Thoracic aorta (tissue), 2 donors: ENCODE measurements around the gene NXPH1. TPM values are rescaled to one million over a fixed set of nuclear protein-coding genes. Genes with fewer than 3 reads are reported as not detected.

Experiments
- ATAC-seq: fragments of 150-250 bp; one replicate; pipeline ENCODE4 v1.8.0; 2017; ENCODE audit warnings: low read depth; ENCODE audit not compliant: insufficient number of reproducible peaks, low FRiP score
- DNase-seq: peaks from one replicate; pipeline ENCODE4 v3.0.0-alpha.2; 2020; ENCODE audit warnings: low spot score
- H3K27ac ChIP-seq, 2 donors: fragments of 200-600 bp; sonication (generic); 1 replicate in 1 of 2; 2 replicates in 1 of 2; pipeline ENCODE4 v1.5.1; 2016; ENCODE audit warnings: mild to moderate bottlenecking in 2 of 2, moderate library complexity in 2 of 2
- H3K27me3 ChIP-seq: fragments of 200-600 bp; sonication (generic); replicated peaks from 2 replicates; pipeline ENCODE4 v1.6.0; 2016; ENCODE audit warnings: mild to moderate bottlenecking; ENCODE audit not compliant: insufficient read depth
- H3K36me3 ChIP-seq: fragments of 200-600 bp; sonication (generic); one replicate; pipeline ENCODE4 v1.5.1; 2016
- H3K4me1 ChIP-seq, 2 donors: fragments of 200-600 bp; sonication (generic); 1 replicate in 1 of 2; 2 replicates in 1 of 2; pipeline versions ENCODE4 v1.5.1 to v1.6.0; 2016; ENCODE audit warnings: low read depth in 2 of 2, mild to moderate bottlenecking in 1 of 2; ENCODE audit not compliant: control insufficient read depth in 1 of 2
- H3K4me3 ChIP-seq: fragments of 200-600 bp; sonication (generic); 2 replicates; pipeline ENCODE4 v1.5.1; 2016; ENCODE audit warnings: mild to moderate bottlenecking
- H3K9me3 ChIP-seq: fragments of 200-600 bp; sonication (generic); 2 replicates; pipeline ENCODE4 v1.5.1; 2016
- total RNA-seq, 2 donors: library from RNA; depleted of rRNA; stranded (reverse); fragments of >200 nt; gene quantifications; one replicate each; pipeline versions ENCODE4 v1.1.0 to v1.2.3, GENCODE V29; 2016
- TF ChIP-seq, protein P1 (sequence below): fragments of 200-600 bp; sonication (generic); IDR thresholded peaks from one replicate; pipeline ENCODE4 v1.5.1; 2019; ENCODE audit warnings: antibody characterized with exemption

Gene NXPH1
- total RNA-seq, 2 donors from 2014 or later, result not detected

DNA sequence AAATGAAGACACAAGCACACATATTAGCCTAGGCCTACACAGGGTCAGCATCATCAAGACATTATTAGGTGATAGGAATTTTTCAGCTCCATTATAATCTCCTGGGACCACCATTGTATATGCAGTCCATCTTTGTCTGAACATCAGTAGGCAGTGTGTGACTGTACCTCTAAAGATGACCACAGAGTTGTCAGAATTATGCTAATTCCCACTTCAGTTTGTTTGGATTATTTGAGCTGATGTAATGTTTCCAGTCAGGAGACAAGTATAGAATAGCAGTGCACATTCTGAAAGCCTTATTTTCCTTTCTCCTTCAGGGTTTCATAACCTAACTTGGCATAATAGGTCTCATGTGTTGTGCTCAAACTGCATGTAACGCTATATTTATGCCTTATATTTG lies 306.4 kb downstream of the NXPH1 start:
- TF ChIP-seq, protein P1, sequence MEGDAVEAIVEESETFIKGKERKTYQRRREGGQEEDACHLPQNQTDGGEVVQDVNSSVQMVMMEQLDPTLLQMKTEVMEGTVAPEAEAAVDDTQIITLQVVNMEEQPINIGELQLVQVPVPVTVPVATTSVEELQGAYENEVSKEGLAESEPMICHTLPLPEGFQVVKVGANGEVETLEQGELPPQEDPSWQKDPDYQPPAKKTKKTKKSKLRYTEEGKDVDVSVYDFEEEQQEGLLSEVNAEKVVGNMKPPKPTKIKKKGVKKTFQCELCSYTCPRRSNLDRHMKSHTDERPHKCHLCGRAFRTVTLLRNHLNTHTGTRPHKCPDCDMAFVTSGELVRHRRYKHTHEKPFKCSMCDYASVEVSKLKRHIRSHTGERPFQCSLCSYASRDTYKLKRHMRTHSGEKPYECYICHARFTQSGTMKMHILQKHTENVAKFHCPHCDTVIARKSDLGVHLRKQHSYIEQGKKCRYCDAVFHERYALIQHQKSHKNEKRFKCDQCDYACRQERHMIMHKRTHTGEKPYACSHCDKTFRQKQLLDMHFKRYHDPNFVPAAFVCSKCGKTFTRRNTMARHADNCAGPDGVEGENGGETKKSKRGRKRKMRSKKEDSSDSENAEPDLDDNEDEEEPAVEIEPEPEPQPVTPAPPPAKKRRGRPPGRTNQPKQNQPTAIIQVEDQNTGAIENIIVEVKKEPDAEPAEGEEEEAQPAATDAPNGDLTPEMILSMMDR, result no peak
- no peak overlapping the region for H3K27ac ChIP-seq
- no peak for ATAC-seq
- no peaks in the 10 kb centered on the region for H3K4me1 ChIP-seq
- H3K9me3 ChIP-seq, result no peaks in the 10 kb centered on the region
- H3K36me3 ChIP-seq, result no peaks in the 10 kb centered on the region
- no peak for DNase-seq
- H3K27me3 ChIP-seq, result no peaks in the 10 kb centered on the region
- H3K4me3 ChIP-seq, result no peak overlapping the region

DNA sequence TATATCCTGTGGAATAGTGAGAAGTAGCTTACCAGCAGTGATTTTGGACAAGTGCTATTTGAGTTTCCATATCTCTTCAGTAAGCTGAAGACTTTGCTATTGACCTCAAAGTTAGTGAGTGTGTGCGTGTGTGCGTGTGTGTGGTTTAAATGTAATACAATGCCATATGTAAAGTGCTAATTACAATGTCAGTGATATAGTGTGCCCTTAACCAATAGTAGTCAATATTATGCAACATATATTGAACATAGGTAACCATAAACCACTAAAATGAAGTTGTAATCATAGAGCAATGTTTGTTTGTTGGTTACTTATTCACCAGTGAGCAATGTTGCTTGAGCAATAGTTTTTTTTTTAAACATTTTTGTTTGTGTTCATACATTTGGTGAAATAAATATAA lies 309.4 kb downstream of the NXPH1 start:
- DNase-seq, result no peak
- no peaks in the 10 kb centered on the region for H3K9me3 ChIP-seq
- no peak for ATAC-seq
- no peaks in the 10 kb centered on the region for H3K27me3 ChIP-seq
- H3K36me3 ChIP-seq, result no peaks in the 10 kb centered on the region
- H3K27ac ChIP-seq, result no peak overlapping the region
- H3K4me3 ChIP-seq, result no peak overlapping the region
- no peaks in the 10 kb centered on the region for H3K4me1 ChIP-seq
- TF ChIP-seq, protein P1, result no peak

GRCh38 chr7:8747338-8747737 lies 313.9 kb downstream of the NXPH1 start:
- no peaks in the 10 kb centered on the region for H3K9me3 ChIP-seq
- H3K27me3 ChIP-seq, result no peaks in the 10 kb centered on the region
- no peak for ATAC-seq
- H3K4me1 ChIP-seq, result no peaks in the 10 kb centered on the region
- DNase-seq, result no peak
- TF ChIP-seq, protein P1, result no peak
- no peak overlapping the region for H3K27ac ChIP-seq
- no peaks in the 10 kb centered on the region for H3K36me3 ChIP-seq
- H3K4me3 ChIP-seq, result no peak overlapping the region

- Histone ChIP-seq H3K27me3 (no peaks in the 10 kb centered on the region), H3K27ac (no peak overlapping the region), H3K4me1 (no peaks in the 10 kb centered on the region), H3K9me3 (no peaks in the 10 kb centered on the region), H3K4me3 (no peak overlapping the region), H3K36me3 (no peaks in the 10 kb centered on the region)
- TF ChIP-seq, protein P1, result no peak
- DNase-seq, result no peak
- no peak for ATAC-seq
Observed at GRCh38 chr7:8751557-8752231, 318.3 kb downstream of the NXPH1 start.

- no peak for ATAC-seq
- DNase-seq, result no peak
- Histone ChIP-seq H3K27me3 (no peaks in the 10 kb centered on the region), H3K27ac (no peak overlapping the region), H3K4me1 (no peaks in the 10 kb centered on the region), H3K36me3 (no peaks in the 10 kb centered on the region), H3K9me3 (no peaks in the 10 kb centered on the region), H3K4me3 (no peak overlapping the region)
- TF ChIP-seq, protein P1, result no peak
Observed at GRCh38 chr7:8753355-8753754, 319.9 kb downstream of the NXPH1 start.
